Stomach (tissue), 9 donors: Measurements from ENCODE around the gene RNF43. TPM values are rescaled to one million over a fixed set of nuclear protein-coding genes. Genes with fewer than 3 reads are reported as not detected.

ENCODE experiments used
- DNase-seq, 2 donors: peaks; one replicate each; pipeline versions ENCODE4 v3.0.0 to v3.0.0-alpha.2; 2013 to 2019
- H3K27ac ChIP-seq, 5 donors: fragments of 200-600 bp in 4 of 5; sonication (generic) in 4 of 5; one replicate each; pipeline ENCODE4 v1.5.1; 2013 to 2019; ENCODE audit warnings: mild to moderate bottlenecking in 1 of 5, moderate library complexity in 1 of 5
- H3K27me3 ChIP-seq, 3 donors: fragments of 200-600 bp; sonication (generic); one replicate each; pipeline ENCODE4 v1.5.1; 2017 to 2019; ENCODE audit warnings: mixed run types in 1 of 3
- H3K36me3 ChIP-seq, 4 donors: fragments of 200-600 bp; sonication (generic); 1 replicate in 3 of 4; 2 replicates in 1 of 4; pipeline ENCODE4 v1.5.1; 2016 to 2019
- H3K4me1 ChIP-seq, 4 donors: fragments of 200-600 bp; sonication (generic); one replicate each; pipeline ENCODE4 v1.5.1; 2016 to 2019
- H3K4me3 ChIP-seq, 4 donors: fragments of 200-600 bp; sonication (generic) in 3 of 4; one replicate each; pipeline ENCODE4 v1.5.1; 2016 to 2019; ENCODE audit warnings: mild to moderate bottlenecking in 1 of 4
- H3K9me3 ChIP-seq, 4 donors: fragments of 200-600 bp; sonication (generic); one replicate each; pipeline ENCODE4 v1.5.1; 2016 to 2019
- CTCF ChIP-seq, 7 experiments: fragments of 450-650 bp in 4 of 7; fragments of 200-600 bp in 3 of 7; sonication (generic) in 3 of 7; IDR thresholded peaks; one replicate each; pipeline ENCODE4 v1.5.1; 2016 to 2019; ENCODE audit warnings: antibody characterized with exemption in 7 of 7, control low read depth in 2 of 7, mild to moderate bottlenecking in 1 of 7
- EP300 ChIP-seq: sonication (generic); formaldehyde crosslinking; IDR thresholded peaks from one replicate; pipeline ENCODE4 v1.6.1; 2017; ENCODE audit warnings: antibody characterized with exemption
- POLR2A ChIP-seq, 4 donors: fragments of 450-650 bp; IDR thresholded peaks; one replicate each; pipeline ENCODE4 v1.6.1; 2016; ENCODE audit warnings: antibody characterized with exemption in 4 of 4, control low read depth in 2 of 4, mild to moderate bottlenecking in 1 of 4, moderate library complexity in 1 of 4
- POLR2AphosphoS5 ChIP-seq, 3 donors: sonication (generic); formaldehyde crosslinking; IDR thresholded peaks; one replicate each; pipeline ENCODE4 v1.6.1; 2016; ENCODE audit warnings: antibody characterized with exemption in 3 of 3
- WGBS, 5 donors: extraction: QIAGEN DNeasy Blood & Tissue Kit in 3 of 5; methylation state at CpG; one replicate each; pipeline versions ENCODE4 v1.1.5 to v1.1.7; 2013 to 2018; 5-methylcytosine and 5-hydroxymethylcytosine counted together
- intact Hi-C: fragments of 100-400 bp; cut with DNase I; formaldehyde crosslinking; loops from one replicate; pipeline ENCODE4 v1.15.1; 2023; ENCODE audit warnings: low total_unique reads
- polyA plus RNA-seq, 3 donors: library from polyadenylated mRNA; stranded (reverse); fragments of 200-250 nt; gene quantifications; one replicate each; pipeline ENCODE4 v1.2.3, GENCODE V29; 2013
- total RNA-seq, 5 donors: library from RNA; depleted of rRNA; stranded (reverse); fragments of >200 nt; gene quantifications; one replicate each; pipeline versions ENCODE4 v1.1.0 to v1.2.3, GENCODE V29; 2014 to 2016
- donor health status: healthy with polysubstance abuse.
- donor health status: Bipolar disorder and iron deficiency.
- donor health status: healthy.

Gene RNF43
- total and polyA plus RNA-seq, 8 donors: 0.92 to 269 (median 6.6) TPM

GRCh38 chr17:58371300-58371950 lies 45.9 kb downstream of the RNF43 start:
- H3K36me3 ChIP-seq: peaks cover 0 to 5% (median 0%) of the 10 kb centered on the region in 4 donors
- H3K9me3 ChIP-seq: no peaks in the 10 kb centered on the region
- no peak overlapping the region for H3K27ac ChIP-seq
- no peak for TF ChIP-seq POLR2A (IDR thresholded peaks at IDR 0.05)
- TF ChIP-seq CTCF (IDR thresholded peaks at IDR 0.05): no peak
- TF ChIP-seq POLR2AphosphoS5 (IDR thresholded peaks at IDR 0.05): no peak
- TF ChIP-seq EP300: no peak
- peaks cover 0 to 29% (median 18%) of the 10 kb centered on the region in 4 donors for H3K4me1 ChIP-seq
- 77 to 91% (median 85%) methylated on average over 6 of the region's 6 CpGs for WGBS, 5 donors
- no peaks in the 10 kb centered on the region for H3K27me3 ChIP-seq
- intact Hi-C loops: no loop called here
- H3K4me3 ChIP-seq: no peak overlapping the region
- no peak for DNase-seq

GRCh38 chr17:58370716-58371115 lies 46.6 kb downstream of the RNF43 start:
- Histone ChIP-seq H3K9me3 (no peaks in the 10 kb centered on the region), H3K4me1 (peaks cover 0 to 27% (median 19%) of the 10 kb centered on the region in 4 donors), H3K27me3 (no peaks in the 10 kb centered on the region), H3K36me3 (peaks cover 0 to 5% (median 0%) of the 10 kb centered on the region in 4 donors), H3K4me3 (no peak overlapping the region), H3K27ac (no peak overlapping the region)
- 78 to 95% (median 88%) methylated on average over 9 of the region's 9 CpGs for WGBS, 5 donors
- intact Hi-C loops: no loop called here
- TF ChIP-seq POLR2A (IDR thresholded peaks at IDR 0.05) (no peak), POLR2AphosphoS5 (IDR thresholded peaks at IDR 0.05) (no peak), CTCF (IDR thresholded peaks at IDR 0.05) (no peak), EP300 (no peak)
- no peak for DNase-seq

- 88 to 98% (median 92%) methylated on average over 5 of the region's 5 CpGs for WGBS, 5 donors
- intact Hi-C loops: no loop called here
- no peak overlapping the region for H3K27ac ChIP-seq
- peaks cover 0 to 23% (median 19%) of the 10 kb centered on the region in 4 donors for H3K4me1 ChIP-seq
- H3K36me3 ChIP-seq: peaks cover 0 to 5% (median 0%) of the 10 kb centered on the region in 4 donors
- H3K9me3 ChIP-seq: no peaks in the 10 kb centered on the region
- no peak for DNase-seq
- no peak overlapping the region for H3K4me3 ChIP-seq
- H3K27me3 ChIP-seq: no peaks in the 10 kb centered on the region
- no peak for TF ChIP-seq EP300
- TF ChIP-seq CTCF (IDR thresholded peaks at IDR 0.05): no peak
- TF ChIP-seq POLR2A (IDR thresholded peaks at IDR 0.05): no peak
- no peak for TF ChIP-seq POLR2AphosphoS5 (IDR thresholded peaks at IDR 0.05)
These were observed 47.0 kb downstream of the RNF43 start for GRCh38 chr17:58370309-58370708.

GRCh38 chr17:58369214-58370031 lies 47.9 kb downstream of the RNF43 start:
- intact Hi-C loops: no loop called here
- H3K27ac ChIP-seq: peak overlapping the region in 1 of 5 donors; percentile 1
- peak in 1 of 2 donors; percentile 59 for DNase-seq

More at GRCh38 chr17:58369214-58370031, 47.9 kb downstream of the RNF43 start:
- Histone ChIP-seq H3K9me3 (no peaks in the 10 kb centered on the region), H3K4me1 (peaks cover 6 to 26% (median 24%) of the 10 kb centered on the region in 4 donors), H3K27me3 (no peaks in the 10 kb centered on the region), H3K4me3 (no peak overlapping the region), H3K36me3 (peaks cover 0 to 5% (median 0%) of the 10 kb centered on the region in 4 donors)
- TF ChIP-seq POLR2A (IDR thresholded peaks at IDR 0.05) (no peak), EP300 (no peak), CTCF (IDR thresholded peaks at IDR 0.05) (no peak), POLR2AphosphoS5 (IDR thresholded peaks at IDR 0.05) (no peak)
- 49 to 71% (median 50%) methylated on average over 5 of the region's 5 CpGs for WGBS, 5 donors
